ENCODE results near the gene P2RX6. TPM values are rescaled to one million over a fixed set of nuclear protein-coding genes. Genes with fewer than 3 reads are reported as not detected.

P2RX6 gene
- total and polyA plus RNA-seq, 8 donors: 0.20 to 2.4 (median 1.8) TPM

DNA sequence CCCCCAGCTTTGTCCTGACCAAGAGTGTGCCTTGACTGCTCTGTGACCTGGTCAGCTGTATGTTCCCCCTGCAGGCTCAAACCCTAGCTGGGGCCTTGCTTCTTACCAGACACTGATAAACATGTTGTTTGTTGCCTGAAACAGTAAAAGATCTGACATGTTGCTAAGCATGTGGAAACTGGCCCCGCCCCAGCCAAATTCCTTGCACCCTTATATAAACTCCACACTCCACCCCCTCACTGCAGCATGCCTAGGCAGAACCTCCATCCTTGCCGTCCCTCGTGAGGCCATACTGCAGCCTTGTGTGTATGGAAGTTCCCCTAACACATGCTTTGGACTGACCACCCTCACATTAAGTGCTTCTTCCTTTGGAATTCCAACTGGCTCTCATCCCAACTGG lies 58.1 kb downstream of the P2RX6 start:
- no peaks in the 10 kb centered on the region for H3K9me3 ChIP-seq
- DNase-seq (no peak), ATAC-seq (no peak)
- no peaks in the 10 kb centered on the region for H3K36me3 ChIP-seq
- TF ChIP-seq CTCF (IDR thresholded peaks at IDR 0.05): no peak
- no peaks in the 10 kb centered on the region for H3K4me1 ChIP-seq
- no peak overlapping the region for H3K4me3 ChIP-seq
- H3K27ac ChIP-seq: no peak overlapping the region
- intact Hi-C loops (cut with DNase I): no loop called here
- H3K27me3 ChIP-seq: no peaks in the 10 kb centered on the region

GRCh38 chr22:21073482-21073881 lies 58.5 kb downstream of the P2RX6 start:
- ATAC-seq (no peak), DNase-seq (no peak)
- Histone ChIP-seq H3K4me3 (no peak overlapping the region), H3K9me3 (no peaks in the 10 kb centered on the region), H3K4me1 (no peaks in the 10 kb centered on the region), H3K27me3 (no peaks in the 10 kb centered on the region), H3K36me3 (no peaks in the 10 kb centered on the region), H3K27ac (no peak overlapping the region)
- TF ChIP-seq CTCF (IDR thresholded peaks at IDR 0.05): no peak
- intact Hi-C loops (cut with DNase I): no loop called here

DNA sequence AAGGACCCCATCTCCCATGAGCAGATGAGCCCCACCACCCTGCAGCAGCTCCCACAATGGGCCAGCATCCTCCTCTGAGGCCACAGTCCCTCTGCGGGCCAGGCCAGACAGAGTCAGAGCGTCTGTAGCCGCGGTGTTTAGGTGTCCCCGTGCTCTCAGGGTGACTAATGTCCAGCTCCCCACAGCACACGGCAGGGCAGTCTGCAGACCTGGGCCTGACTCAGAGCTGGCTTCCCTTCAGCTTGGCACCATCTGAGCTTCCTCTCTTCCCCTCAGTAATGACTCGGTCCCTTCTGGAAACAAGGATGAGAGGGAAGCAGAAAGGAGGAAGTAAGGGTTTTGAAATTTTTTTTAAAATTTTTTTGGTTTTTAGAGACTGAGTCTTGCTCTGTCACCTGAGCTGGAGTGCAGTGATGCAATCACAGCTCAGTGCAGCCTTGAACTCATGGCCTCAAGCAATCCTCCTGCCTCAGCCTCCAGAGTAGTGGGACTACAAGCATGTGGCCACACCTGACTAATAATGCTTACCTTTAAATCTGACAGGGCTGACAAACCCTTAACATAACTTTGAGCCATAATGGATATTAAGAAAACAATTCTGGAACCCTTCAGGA lies 59.2 kb downstream of the P2RX6 start:
- ATAC-seq (peak; percentile 74), DNase-seq (no peak)
- TF ChIP-seq CTCF (IDR thresholded peaks at IDR 0.05): no peak
- no peak overlapping the region for H3K27ac ChIP-seq
- no peaks in the 10 kb centered on the region for H3K27me3 ChIP-seq
- intact Hi-C loops (cut with DNase I): no loop called here
- H3K9me3 ChIP-seq: no peaks in the 10 kb centered on the region
- H3K4me1 ChIP-seq: no peaks in the 10 kb centered on the region
- no peaks in the 10 kb centered on the region for H3K36me3 ChIP-seq
- no peak overlapping the region for H3K4me3 ChIP-seq

DNA sequence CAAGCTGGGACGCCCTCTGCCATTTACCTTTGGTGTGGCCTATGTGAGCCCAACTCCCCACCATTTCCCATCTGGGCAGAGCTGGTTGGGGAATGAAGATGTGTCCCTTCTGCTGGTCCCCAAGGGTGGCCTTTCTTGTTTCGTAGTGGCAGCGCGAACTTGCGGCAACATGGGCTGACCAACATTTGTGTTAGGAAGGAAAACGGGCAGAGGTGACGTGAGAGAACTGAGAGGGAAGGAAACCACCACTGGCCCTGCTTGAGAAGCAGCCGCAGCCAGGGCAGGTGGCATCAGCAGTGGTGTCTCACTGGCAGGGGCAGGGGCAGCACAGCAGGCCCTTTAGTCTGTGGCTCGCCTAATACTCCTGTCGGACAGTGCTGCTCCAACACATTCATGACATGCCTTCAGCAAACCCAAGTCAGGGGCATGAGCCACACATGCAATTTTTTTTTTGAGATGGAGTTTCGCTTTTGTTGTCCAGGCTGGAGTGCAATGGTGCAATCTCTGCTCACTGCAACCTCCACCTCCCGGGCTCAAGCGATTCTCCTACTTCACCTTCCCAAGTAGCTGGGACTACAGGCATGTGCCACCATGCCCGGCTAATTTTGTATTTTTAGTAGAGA lies 60.7 kb downstream of the P2RX6 start:
- H3K9me3 ChIP-seq: no peaks in the 10 kb centered on the region
- H3K4me3 ChIP-seq: no peak overlapping the region
- TF ChIP-seq CTCF (IDR thresholded peaks at IDR 0.05): no peak
- H3K4me1 ChIP-seq: no peaks in the 10 kb centered on the region
- H3K27ac ChIP-seq: no peak overlapping the region
- no peak for ATAC-seq
- no peaks in the 10 kb centered on the region for H3K27me3 ChIP-seq
- DNase-seq: no peak
- intact Hi-C loops (cut with DNase I): no loop called here
- no peaks in the 10 kb centered on the region for H3K36me3 ChIP-seq

GRCh38 chr22:21076912-21077625 lies 62.1 kb downstream of the P2RX6 start:
- H3K27ac ChIP-seq: no peak overlapping the region
- no peak for DNase-seq

More at GRCh38 chr22:21076912-21077625, 62.1 kb downstream of the P2RX6 start:
- intact Hi-C loops (cut with DNase I): no loop called here
- TF ChIP-seq CTCF (IDR thresholded peaks at IDR 0.05): no peak
- Histone ChIP-seq H3K4me3 (no peak overlapping the region), H3K36me3 (no peaks in the 10 kb centered on the region), H3K9me3 (no peaks in the 10 kb centered on the region), H3K4me1 (no peaks in the 10 kb centered on the region), H3K27me3 (no peaks in the 10 kb centered on the region)
- no peak for ATAC-seq

All from left lung (tissue), 10 donors.